ENCODE data around the gene SYNE2. TPM values are rescaled to one million over a fixed set of nuclear protein-coding genes. Genes with fewer than 3 reads are reported as not detected.
"Not testable (repeated sequence)": the region's sequence is repeated elsewhere in the genome, so short reads cannot be mapped to it uniquely, and the experiment has no call there.

Gene SYNE2
- total RNA-seq, 1 donor from 2014 or later = 121 TPM

DNA sequence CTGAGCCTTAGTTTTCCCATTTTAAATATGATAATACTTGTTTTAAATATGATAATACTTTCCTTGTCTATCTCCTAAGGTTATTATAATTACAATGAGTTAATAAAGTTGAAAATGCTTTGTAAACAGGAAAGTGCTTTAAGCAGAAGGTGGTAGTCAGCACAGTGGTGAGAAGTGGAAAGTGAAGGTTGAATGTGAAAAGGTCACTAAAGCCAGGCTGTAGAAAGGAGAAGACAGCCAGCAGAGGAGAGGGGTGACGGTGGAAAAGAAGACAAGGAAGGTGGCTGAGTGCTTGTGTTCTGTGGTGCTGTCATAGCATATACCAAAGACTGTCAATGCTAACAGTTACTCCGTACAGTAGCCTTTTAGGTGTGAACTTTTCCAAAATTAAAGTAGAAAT is 323.5 kb downstream of the SYNE2 start:
- H3K36me3 ChIP-seq = peaks cover 25% of the 10 kb centered on the region
- DNase-seq (no peak), ATAC-seq (no peak)
- TF ChIP-seq, protein P1, sequence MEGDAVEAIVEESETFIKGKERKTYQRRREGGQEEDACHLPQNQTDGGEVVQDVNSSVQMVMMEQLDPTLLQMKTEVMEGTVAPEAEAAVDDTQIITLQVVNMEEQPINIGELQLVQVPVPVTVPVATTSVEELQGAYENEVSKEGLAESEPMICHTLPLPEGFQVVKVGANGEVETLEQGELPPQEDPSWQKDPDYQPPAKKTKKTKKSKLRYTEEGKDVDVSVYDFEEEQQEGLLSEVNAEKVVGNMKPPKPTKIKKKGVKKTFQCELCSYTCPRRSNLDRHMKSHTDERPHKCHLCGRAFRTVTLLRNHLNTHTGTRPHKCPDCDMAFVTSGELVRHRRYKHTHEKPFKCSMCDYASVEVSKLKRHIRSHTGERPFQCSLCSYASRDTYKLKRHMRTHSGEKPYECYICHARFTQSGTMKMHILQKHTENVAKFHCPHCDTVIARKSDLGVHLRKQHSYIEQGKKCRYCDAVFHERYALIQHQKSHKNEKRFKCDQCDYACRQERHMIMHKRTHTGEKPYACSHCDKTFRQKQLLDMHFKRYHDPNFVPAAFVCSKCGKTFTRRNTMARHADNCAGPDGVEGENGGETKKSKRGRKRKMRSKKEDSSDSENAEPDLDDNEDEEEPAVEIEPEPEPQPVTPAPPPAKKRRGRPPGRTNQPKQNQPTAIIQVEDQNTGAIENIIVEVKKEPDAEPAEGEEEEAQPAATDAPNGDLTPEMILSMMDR (IDR thresholded peaks at IDR 0.05) = no peak
- H3K9me3 ChIP-seq = no peaks in the 10 kb centered on the region
- H3K4me1 ChIP-seq = no peaks in the 10 kb centered on the region
- H3K27me3 ChIP-seq = no peaks in the 10 kb centered on the region
- intact Hi-C loops (cut with DNase I) = no loop called here
- no peak overlapping the region for H3K27ac ChIP-seq
- no peak overlapping the region for H3K4me3 ChIP-seq

DNA sequence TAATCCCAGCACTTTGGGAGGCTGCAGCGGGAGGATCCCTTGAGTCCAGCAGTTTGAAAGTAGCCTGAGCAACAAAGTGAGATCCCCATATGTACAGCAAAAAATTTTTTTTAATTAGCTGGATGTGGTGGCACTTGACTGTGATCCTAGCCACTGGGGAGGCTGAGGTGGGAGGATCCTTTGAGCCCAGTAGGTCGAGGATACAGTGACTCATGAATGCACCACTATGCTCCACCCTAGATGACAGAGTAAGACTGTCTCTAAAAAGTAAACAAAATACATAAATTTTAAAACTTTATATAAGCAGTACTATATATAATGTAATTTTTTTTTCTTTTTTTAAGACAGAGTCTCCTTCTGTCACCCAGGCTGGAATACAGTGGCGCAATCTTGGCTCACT is 326.0 kb downstream of the SYNE2 start:
- intact Hi-C loops (cut with DNase I) = no loop called here
- H3K9me3 ChIP-seq = no peaks in the 10 kb centered on the region
- no peak overlapping the region for H3K4me3 ChIP-seq
- H3K4me1 ChIP-seq = no peaks in the 10 kb centered on the region
- no peak for ATAC-seq
- no peak overlapping the region for H3K27ac ChIP-seq
- no peak for DNase-seq
- TF ChIP-seq, protein P1 (IDR thresholded peaks at IDR 0.05) = no peak
- peaks cover 25% of the 10 kb centered on the region for H3K36me3 ChIP-seq
- H3K27me3 ChIP-seq = no peaks in the 10 kb centered on the region

DNA sequence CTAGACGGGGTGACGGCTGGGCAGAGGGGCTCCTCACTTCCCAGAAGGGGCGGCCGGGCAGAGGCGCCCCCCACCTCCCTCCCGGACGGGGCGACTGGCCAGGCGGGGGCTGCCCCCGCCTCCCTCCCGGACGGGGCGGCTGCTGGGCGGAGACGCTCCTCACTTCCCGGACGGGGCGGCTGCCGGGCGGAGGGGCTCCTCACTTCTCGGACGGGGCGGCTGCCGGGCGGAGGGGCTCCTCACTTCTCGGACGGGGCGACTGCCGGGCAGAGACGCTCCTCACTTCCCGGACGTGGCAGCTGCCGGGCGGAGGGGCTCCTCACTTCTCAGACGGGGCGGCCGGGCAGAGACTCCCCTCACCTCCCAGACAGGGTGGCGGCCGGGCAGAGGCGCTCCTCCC is 330.1 kb downstream of the SYNE2 start:
- ATAC-seq; H3K9me3 ChIP-seq; H3K36me3 ChIP-seq; DNase-seq; intact Hi-C loops (cut with DNase I); H3K27ac ChIP-seq; H3K4me3 ChIP-seq; H3K4me1 ChIP-seq; H3K27me3 ChIP-seq: not testable (repeated sequence)

DNA sequence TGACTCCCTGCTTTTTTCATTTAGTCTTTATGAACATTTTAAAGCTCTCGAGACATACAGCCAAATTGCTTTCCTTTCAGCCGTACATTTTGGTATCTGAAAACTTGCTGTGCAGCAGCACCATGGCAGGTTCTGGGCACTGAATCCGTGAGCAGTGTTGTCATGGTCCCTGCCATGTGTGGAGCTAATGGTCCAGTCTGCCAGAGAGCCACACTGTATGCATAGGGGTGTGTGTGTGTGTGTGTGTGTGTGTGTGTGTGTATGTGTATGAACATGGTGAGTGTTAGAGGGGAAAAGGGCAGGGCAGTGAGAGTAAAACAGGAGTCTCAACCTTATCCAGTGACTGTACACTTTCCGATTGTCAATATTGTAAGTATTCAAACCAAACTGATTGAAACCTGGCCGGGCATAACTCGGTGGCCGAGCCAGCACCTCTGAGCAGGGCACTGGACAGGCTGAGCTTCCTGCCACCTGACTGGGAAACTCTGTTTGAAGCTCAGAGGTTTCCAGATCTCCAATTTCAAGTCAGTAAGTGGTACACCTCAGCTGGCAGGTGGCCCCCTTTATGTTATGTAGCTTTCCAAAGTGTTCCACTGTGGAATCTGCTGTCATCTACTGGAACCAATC is 331.4 kb downstream of the SYNE2 start:
- H3K27me3 ChIP-seq = no peaks in the 10 kb centered on the region
- no peaks in the 10 kb centered on the region for H3K9me3 ChIP-seq
- intact Hi-C loops (cut with DNase I) = no loop called here
- ATAC-seq (no peak), DNase-seq (no peak)
- no peaks in the 10 kb centered on the region for H3K4me1 ChIP-seq
- H3K4me3 ChIP-seq = no peak overlapping the region
- TF ChIP-seq, protein P1 (IDR thresholded peaks at IDR 0.05) = no peak
- H3K27ac ChIP-seq = no peak overlapping the region
- peaks cover 15% of the 10 kb centered on the region for H3K36me3 ChIP-seq

DNA sequence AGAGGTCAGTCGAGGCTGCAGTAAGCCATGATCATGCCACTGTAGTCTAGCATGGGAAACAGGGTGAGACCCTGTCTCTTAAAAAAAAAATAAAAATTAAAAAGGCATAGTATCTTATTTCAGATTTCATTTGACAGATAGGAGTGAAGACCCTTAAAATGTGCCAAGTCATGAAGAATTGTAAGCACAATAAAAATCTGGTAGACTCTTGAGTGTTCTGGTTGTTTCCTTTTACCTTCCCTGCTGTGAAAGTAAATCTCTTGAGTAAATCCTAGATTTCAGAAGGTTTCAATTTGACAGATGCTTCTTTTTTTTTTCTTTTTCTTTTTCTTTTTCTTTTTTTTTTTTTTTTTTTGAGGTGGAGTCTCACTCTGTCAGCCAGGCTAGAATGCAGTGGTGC is 332.4 kb downstream of the SYNE2 start:
- no peaks in the 10 kb centered on the region for H3K4me1 ChIP-seq
- H3K4me3 ChIP-seq = no peak overlapping the region
- H3K36me3 ChIP-seq = peaks cover 25% of the 10 kb centered on the region
- TF ChIP-seq, protein P1 (IDR thresholded peaks at IDR 0.05) = no peak
- DNase-seq = no peak
- ATAC-seq = no peak
- H3K27ac ChIP-seq = no peak overlapping the region
- intact Hi-C loops (cut with DNase I) = no loop called here
- no peaks in the 10 kb centered on the region for H3K27me3 ChIP-seq
- no peaks in the 10 kb centered on the region for H3K9me3 ChIP-seq

DNA sequence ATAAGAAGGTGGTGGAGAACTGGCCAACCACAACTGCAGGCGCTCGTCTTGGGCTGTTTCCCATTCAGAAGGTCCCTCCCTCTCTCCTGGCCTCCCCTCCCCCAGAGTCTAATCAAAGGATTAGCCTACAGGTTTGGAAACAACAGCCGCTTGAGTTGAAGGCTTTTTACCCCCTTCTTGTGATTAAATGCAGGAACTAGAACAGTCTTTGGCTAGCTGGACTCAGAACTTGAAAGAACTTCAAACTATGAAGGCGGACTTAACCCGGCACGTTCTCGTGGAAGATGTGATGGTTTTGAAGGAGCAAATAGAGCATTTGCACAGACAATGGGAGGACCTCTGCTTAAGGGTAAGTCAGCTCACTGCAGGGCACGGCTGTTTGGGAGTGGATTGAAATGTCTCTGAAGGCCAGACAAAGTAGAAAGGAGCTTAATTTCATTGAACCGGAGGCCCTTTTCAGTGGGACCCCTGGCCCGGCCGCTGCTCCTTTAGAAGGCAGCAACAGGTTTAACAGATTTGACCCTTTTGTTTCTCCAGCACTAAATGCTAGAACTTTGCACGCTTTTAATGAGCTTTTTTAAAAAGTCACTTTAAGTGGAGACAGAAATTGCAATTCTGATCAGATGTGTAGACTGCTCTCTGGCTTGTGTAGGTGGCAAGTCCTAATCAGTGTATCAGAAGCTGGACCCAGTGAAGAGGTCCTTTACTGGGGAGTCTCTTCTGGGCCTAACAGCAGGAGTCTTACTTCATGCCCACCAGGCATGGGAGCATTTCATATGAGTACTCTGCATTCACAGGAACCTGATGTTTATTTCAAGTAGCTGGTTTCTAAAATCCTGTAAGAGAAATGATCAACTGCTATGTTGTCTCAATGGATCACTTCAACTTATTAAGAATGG is 333.7 kb downstream of the SYNE2 start:
- peaks cover 23% of the 10 kb centered on the region for H3K36me3 ChIP-seq
- no peaks in the 10 kb centered on the region for H3K9me3 ChIP-seq
- no peak for DNase-seq
- H3K27me3 ChIP-seq = no peaks in the 10 kb centered on the region
- no peaks in the 10 kb centered on the region for H3K4me1 ChIP-seq
- no peak overlapping the region for H3K4me3 ChIP-seq
- no peak overlapping the region for H3K27ac ChIP-seq
- ATAC-seq = no peak
- TF ChIP-seq, protein P1 (IDR thresholded peaks at IDR 0.05) = no peak
- intact Hi-C loops (cut with DNase I) = no loop called here

Measured in upper lobe of right lung (tissue), 1 donor.